ENCODE measurements around the gene LDHB.
"Not testable (repeated sequence)": the region's sequence is repeated elsewhere in the genome, so short reads cannot be mapped to it uniquely, and the experiment has no call there.

The LDHB gene

GRCh38 chr12:21648378-21648777 is 9.3 kb downstream of the LDHB start:
- intact Hi-C loops (cut with DNase I; ENCODE audit: low total_unique reads): no loop called here
- Histone ChIP-seq H3K27ac (no peak overlapping the region), H3K36me3 (peaks cover 52 to 89% (median 69%) of the 10 kb centered on the region in 3 donors), H3K27me3 (no peaks in the 10 kb centered on the region), H3K4me1 (peaks cover 0 to 4% (median 2%) of the 10 kb centered on the region in 4 donors), H3K9me3 (no peaks in the 10 kb centered on the region), H3K4me3 (no peak overlapping the region)
- DNase-seq: no peak
- no peak for TF ChIP-seq CTCF (IDR thresholded peaks at IDR 0.05)

- Histone ChIP-seq H3K4me3 (no peak overlapping the region), H3K27me3 (no peaks in the 10 kb centered on the region), H3K4me1 (peaks cover 0 to 4% (median 0%) of the 10 kb centered on the region in 4 donors), H3K36me3 (peaks cover 58 to 89% (median 77%) of the 10 kb centered on the region in 3 donors), H3K27ac (no peak overlapping the region), H3K9me3 (no peaks in the 10 kb centered on the region)
- intact Hi-C loops (cut with DNase I; ENCODE audit: low total_unique reads): no loop called here
- no peak for DNase-seq
- TF ChIP-seq CTCF (IDR thresholded peaks at IDR 0.05): no peak
Measured at GRCh38 chr12:21647179-21647578, 10.5 kb downstream of the LDHB start.

- intact Hi-C loops (cut with DNase I; ENCODE audit: low total_unique reads): not testable (repeated sequence)
Measured at GRCh38 chr12:21645041-21645500, 12.6 kb downstream of the LDHB start.

GRCh38 chr12:21644516-21644915 is 13.1 kb downstream of the LDHB start:
- no peak for TF ChIP-seq CTCF (IDR thresholded peaks at IDR 0.05)

More at GRCh38 chr12:21645041-21645500, 12.6 kb downstream of the LDHB start:
- H3K9me3 ChIP-seq, H3K27me3 ChIP-seq, H3K27ac ChIP-seq, DNase-seq, H3K4me1 ChIP-seq, H3K4me3 ChIP-seq: not testable (repeated sequence)
- H3K36me3 ChIP-seq: peaks cover 60 to 88% (median 78%) of the 10 kb centered on the region in 3 donors

DNA sequence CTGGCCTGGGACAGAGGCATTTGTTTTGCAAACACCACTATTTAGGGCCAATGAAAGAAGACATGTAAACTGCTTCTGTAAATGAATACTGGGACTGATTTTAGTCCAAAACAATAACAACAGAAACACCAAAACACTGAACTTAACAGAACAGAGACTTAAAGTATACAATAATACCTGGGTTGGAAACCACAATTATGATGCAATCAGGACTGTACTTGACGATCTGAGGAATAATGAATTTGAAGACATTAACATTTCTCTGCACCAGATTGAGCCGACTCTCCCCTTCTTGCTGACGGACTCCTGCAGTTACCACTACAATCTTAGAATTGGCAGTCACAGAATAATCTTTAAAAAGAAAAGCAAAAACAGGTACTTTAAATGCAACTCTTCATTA is 13.9 kb downstream of the LDHB start:
- Histone ChIP-seq H3K36me3 (peaks cover 60 to 77% (median 74%) of the 10 kb centered on the region in 3 donors), H3K4me1 (peaks cover 0 to 2% (median 0%) of the 10 kb centered on the region in 4 donors), H3K4me3 (no peak overlapping the region), H3K27ac (no peak overlapping the region), H3K27me3 (no peaks in the 10 kb centered on the region), H3K9me3 (no peaks in the 10 kb centered on the region)
- intact Hi-C loops (cut with DNase I; ENCODE audit: low total_unique reads): no loop called here
- TF ChIP-seq CTCF (IDR thresholded peaks at IDR 0.05): no peak
- no peak for DNase-seq

More at GRCh38 chr12:21644516-21644915, 13.1 kb downstream of the LDHB start:
- H3K27me3 ChIP-seq: no peaks in the 10 kb centered on the region
- no peak overlapping the region for H3K4me3 ChIP-seq
- peaks cover 60 to 84% (median 78%) of the 10 kb centered on the region in 3 donors for H3K36me3 ChIP-seq
- no peak overlapping the region for H3K27ac ChIP-seq
- DNase-seq: no peak
- no peaks in the 10 kb centered on the region for H3K4me1 ChIP-seq
- no peaks in the 10 kb centered on the region for H3K9me3 ChIP-seq
- intact Hi-C loops (cut with DNase I; ENCODE audit: low total_unique reads): no loop called here

DNA sequence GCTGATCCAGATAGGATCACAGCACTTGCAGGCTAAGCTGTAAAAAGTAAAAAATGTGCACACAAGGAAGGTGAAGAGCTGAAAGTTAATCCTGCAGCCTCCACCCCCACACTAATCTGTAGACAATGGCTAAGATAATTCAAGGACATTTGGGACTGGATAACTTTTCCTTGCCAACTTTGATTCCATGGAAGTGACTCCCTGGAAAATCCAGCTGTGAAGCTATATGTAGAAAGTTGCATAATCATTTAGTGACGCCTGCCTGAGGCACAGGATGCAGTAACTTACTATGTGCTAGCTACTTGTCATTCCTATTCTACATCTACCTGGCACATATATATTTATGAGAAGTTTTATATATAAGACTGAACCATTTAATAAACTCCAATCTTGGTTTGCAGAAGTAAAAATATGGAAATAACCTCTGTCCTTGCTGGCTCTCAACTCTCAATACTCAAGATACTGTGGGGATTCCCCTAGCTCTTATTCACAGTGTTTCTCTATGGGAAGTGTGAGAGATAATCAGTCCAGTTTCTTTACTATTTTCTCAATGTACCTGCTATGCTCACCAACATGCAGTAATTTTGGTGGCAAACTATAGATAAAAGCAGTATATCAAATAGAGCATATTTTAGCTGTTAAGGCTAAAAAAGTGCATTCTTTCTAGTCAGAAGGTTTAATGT is 14.8 kb downstream of the LDHB start:
- Histone ChIP-seq H3K27me3 (no peaks in the 10 kb centered on the region), H3K36me3 (peaks cover 66 to 80% (median 68%) of the 10 kb centered on the region in 3 donors), H3K4me3 (no peak overlapping the region), H3K27ac (no peak overlapping the region), H3K9me3 (no peaks in the 10 kb centered on the region), H3K4me1 (peaks cover 0 to 6% (median 0%) of the 10 kb centered on the region in 4 donors)
- TF ChIP-seq CTCF (IDR thresholded peaks at IDR 0.05): no peak
- no peak for DNase-seq
- intact Hi-C loops (cut with DNase I; ENCODE audit: low total_unique reads): no loop called here
